OCI-LY1 (cell line): Measurements from ENCODE around the gene RPL7A.
A peak's percentile ranks its signal among the peaks of the same experiment; 100 is the strongest.
"Not testable (repeated sequence)": the region's sequence is repeated elsewhere in the genome, so short reads cannot be mapped to it uniquely, and the experiment has no call there.

Experiments used
- H2AFZ ChIP-seq: fragments of 200-600 bp; sonication (generic), shearing (Covaris generic); 2 replicates; pipeline ENCODE4 v1.6.0; 2014; ENCODE audit warnings: antibody characterized with exemption, mild to moderate bottlenecking, low read length
- H3F3A ChIP-seq: fragments of 200-600 bp; sonication (generic), shearing (Covaris generic); 2 replicates; pipeline ENCODE4 v1.6.0; 2014; ENCODE audit warnings: mild to moderate bottlenecking, antibody characterized with exemption, low read length, moderate library complexity; ENCODE audit not compliant: insufficient read depth
- H3K27ac ChIP-seq: fragments of 200-600 bp; sonication (generic); 2 replicates; pipeline ENCODE4 v1.5.1; 2014; ENCODE audit warnings: low read length, mixed run types, mild to moderate bottlenecking, low read depth; ENCODE audit not compliant: poor library complexity, severe bottlenecking
- H3K27me3 ChIP-seq: fragments of 200-600 bp; sonication (generic); 2 replicates; pipeline ENCODE4 v1.6.0; 2014; ENCODE audit warnings: antibody characterized with exemption, mild to moderate bottlenecking, low read length, moderate library complexity; ENCODE audit not compliant: insufficient read depth
- H3K36me3 ChIP-seq: fragments of 200-600 bp; sonication (generic); 2 replicates; pipeline ENCODE4 v1.6.1; 2014; ENCODE audit warnings: mild to moderate bottlenecking, antibody characterized with exemption, low read length, moderate library complexity, mixed read lengths; ENCODE audit not compliant: insufficient read depth
- H3K4me1 ChIP-seq: fragments of 200-600 bp; sonication (generic); 2 replicates; pipeline ENCODE4 v1.5.1; 2014; ENCODE audit warnings: mild to moderate bottlenecking, low read length, moderate library complexity; ENCODE audit not compliant: insufficient read depth, severe bottlenecking
- H3K4me2 ChIP-seq: fragments of 200-600 bp; sonication (generic), shearing (Covaris generic); 2 replicates; pipeline ENCODE4 v1.6.1; 2014; ENCODE audit warnings: low read length
- H3K4me3 ChIP-seq: fragments of 200-600 bp; sonication (generic); 2 replicates; pipeline ENCODE4 v1.5.1; 2014; ENCODE audit warnings: low read length, low read depth, mild to moderate bottlenecking, mixed read lengths; ENCODE audit not compliant: poor library complexity, severe bottlenecking
- H3K79me2 ChIP-seq: fragments of 200-600 bp; shearing (Covaris generic); 2 replicates; pipeline ENCODE4 v1.6.1; 2016; ENCODE audit warnings: mixed run types, low read length, mixed read lengths; ENCODE audit not compliant: insufficient read depth
- H3K9ac ChIP-seq: fragments of 200-600 bp; sonication (generic), shearing (Covaris generic); 2 replicates; pipeline ENCODE4 v1.6.1; 2014; ENCODE audit warnings: mild to moderate bottlenecking, low read length, mixed read lengths
- H3K9me2 ChIP-seq: fragments of 200-600 bp; sonication (generic), shearing (Covaris generic); 2 replicates; pipeline ENCODE4 v1.6.1; 2014; ENCODE audit warnings: low read depth, mild to moderate bottlenecking, low read length, mixed read lengths
- H3K9me3 ChIP-seq: fragments of 200-600 bp; shearing (Covaris generic); 2 replicates; pipeline ENCODE4 v1.6.1; 2014; ENCODE audit warnings: low read length, mixed read lengths
- H4K20me1 ChIP-seq: fragments of 200-600 bp; sonication (generic), shearing (Covaris generic); 2 replicates; pipeline ENCODE4 v1.6.0; 2016; ENCODE audit warnings: mild to moderate bottlenecking, low read length; ENCODE audit not compliant: insufficient read depth
- EZH2 ChIP-seq: fragments of 200-600 bp; sonication (generic), shearing (Covaris generic); IDR thresholded peaks from 2 replicates; pipeline ENCODE4 v1.8.0; 2017; ENCODE audit warnings: borderline replicate concordance, mixed run types, mild to moderate bottlenecking, antibody characterized with exemption, low read length, moderate library complexity, mixed read lengths
- TF ChIP-seq, protein P1 (sequence below): fragments of 200-600 bp; sonication (generic), shearing (Covaris generic); IDR thresholded peaks from 2 replicates; pipeline ENCODE4 v1.5.1; 2017; ENCODE audit warnings: mild to moderate bottlenecking, antibody characterized with exemption, low read length, moderate library complexity, mixed read lengths

The RPL7A gene

DNA sequence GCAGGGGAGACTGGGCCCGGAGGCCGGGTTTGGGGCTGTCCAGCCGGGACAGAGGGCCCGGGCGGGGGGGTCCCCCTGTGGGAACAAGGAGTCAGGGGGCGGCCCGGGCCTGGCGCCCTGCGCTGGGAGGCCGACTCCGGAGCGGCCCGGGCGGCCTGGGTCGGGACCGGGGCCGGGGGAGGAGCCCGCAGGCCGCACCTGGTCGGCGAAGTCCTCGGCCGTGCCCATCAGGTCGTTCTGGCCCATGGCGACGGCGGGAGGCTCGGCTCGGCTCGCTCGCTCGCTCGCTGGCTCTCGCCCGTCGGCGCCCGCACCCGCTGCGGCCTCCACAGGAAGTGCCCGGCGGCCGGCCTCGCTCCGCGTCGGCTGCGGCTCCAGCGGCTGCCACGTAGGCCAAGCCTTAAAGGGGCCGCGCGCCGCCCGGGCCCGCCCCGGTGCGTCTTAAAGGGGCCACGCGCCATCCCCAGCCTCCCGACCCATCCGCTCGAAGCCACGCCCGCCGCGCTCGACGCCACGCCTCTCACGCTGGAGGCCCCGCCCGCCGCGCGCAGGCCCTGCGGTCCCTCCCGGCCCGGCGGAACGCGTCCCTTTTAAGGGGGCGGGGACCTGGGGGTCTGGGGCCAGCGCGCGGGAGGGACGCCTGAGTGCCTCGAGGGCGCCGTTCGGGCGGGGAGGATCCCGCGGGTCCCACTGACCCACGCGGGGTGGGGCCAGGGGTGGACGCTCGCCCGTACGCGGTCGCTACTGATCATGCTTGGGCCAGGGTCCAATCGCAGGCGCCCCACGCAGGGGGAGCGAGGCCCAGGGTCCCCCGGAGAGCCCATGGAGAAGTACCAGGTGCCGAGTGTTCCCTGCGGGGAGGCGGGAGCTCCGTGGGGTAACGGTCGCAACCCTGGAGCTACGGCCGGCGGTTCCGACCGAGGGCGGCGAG, 28.0 kb downstream of the RPL7A start, which contains the start of the genes STKLD1 and SURF4:
Gene STKLD1 (plus strand): TSS at position 643 of the 931 bp plus-strand sequence. CDS start 108 bp downstream, at position 751.
Gene SURF4 (minus strand): TSS at position 337 of the 931 bp plus-strand sequence. CDS start 91 bp downstream, at position 246.
- H3F3A ChIP-seq, result no peaks in the 10 kb centered on the region
- no peaks in the 10 kb centered on the region; the same call in 1 of the 2 replicates for H3K27me3 ChIP-seq
- H3K9ac ChIP-seq, result peak within 1 kb of the TSS; percentile 75
- peak within 1 kb of the TSS; percentile 93 for H3K4me2 ChIP-seq
- H3K36me3 ChIP-seq, result peaks cover 5% of the 10 kb centered on the region; the same call in 1 of the 2 replicates
- H3K27ac ChIP-seq, result peak within 1 kb of the TSS; percentile 26
- H3K4me1 ChIP-seq, result peaks cover 35% of the 10 kb centered on the region
- H2AFZ ChIP-seq, result no peak within 1 kb of the TSS
- no peaks in the 10 kb centered on the region for H3K9me3 ChIP-seq
- peak within 1 kb of the TSS; percentile 73 for H3K4me3 ChIP-seq
- H3K9me2 ChIP-seq, result no peaks in the 10 kb centered on the region
- TF ChIP-seq, protein P1, sequence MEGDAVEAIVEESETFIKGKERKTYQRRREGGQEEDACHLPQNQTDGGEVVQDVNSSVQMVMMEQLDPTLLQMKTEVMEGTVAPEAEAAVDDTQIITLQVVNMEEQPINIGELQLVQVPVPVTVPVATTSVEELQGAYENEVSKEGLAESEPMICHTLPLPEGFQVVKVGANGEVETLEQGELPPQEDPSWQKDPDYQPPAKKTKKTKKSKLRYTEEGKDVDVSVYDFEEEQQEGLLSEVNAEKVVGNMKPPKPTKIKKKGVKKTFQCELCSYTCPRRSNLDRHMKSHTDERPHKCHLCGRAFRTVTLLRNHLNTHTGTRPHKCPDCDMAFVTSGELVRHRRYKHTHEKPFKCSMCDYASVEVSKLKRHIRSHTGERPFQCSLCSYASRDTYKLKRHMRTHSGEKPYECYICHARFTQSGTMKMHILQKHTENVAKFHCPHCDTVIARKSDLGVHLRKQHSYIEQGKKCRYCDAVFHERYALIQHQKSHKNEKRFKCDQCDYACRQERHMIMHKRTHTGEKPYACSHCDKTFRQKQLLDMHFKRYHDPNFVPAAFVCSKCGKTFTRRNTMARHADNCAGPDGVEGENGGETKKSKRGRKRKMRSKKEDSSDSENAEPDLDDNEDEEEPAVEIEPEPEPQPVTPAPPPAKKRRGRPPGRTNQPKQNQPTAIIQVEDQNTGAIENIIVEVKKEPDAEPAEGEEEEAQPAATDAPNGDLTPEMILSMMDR, result no peak
- no peak for TF ChIP-seq EZH2
- H3K79me2 ChIP-seq, result peaks cover 24% of the 10 kb centered on the region
- no peaks in the 10 kb centered on the region for H4K20me1 ChIP-seq

DNA sequence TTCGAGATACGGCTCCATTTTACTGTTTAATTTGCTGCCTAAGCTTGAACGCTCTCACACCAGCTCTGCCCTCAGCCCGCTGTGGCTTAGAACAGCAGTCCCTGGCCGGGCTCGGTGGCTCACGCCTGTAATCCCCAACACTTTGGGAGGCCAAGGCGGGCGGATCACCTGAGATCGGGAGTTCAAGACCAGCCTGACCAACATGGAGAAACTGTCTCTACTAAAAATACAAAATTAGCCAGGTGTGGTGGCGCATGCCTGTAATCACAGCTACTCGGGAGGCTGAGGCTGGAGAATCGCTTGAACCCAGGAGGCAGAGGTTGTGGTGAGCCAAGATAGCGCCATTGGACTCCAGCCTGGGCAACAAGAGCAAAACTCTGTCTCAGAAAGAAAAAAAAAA, 29.3 kb downstream of the RPL7A start:
- H3K79me2 ChIP-seq, result peaks cover 15% of the 10 kb centered on the region
- H3K27me3 ChIP-seq, H2AFZ ChIP-seq, H3K9ac ChIP-seq, H3K4me2 ChIP-seq, H3K36me3 ChIP-seq, H3K9me2 ChIP-seq, H3F3A ChIP-seq, H4K20me1 ChIP-seq, H3K4me3 ChIP-seq, H3K27ac ChIP-seq, H3K9me3 ChIP-seq: not testable (repeated sequence)
- peaks cover 22% of the 10 kb centered on the region for H3K4me1 ChIP-seq

DNA sequence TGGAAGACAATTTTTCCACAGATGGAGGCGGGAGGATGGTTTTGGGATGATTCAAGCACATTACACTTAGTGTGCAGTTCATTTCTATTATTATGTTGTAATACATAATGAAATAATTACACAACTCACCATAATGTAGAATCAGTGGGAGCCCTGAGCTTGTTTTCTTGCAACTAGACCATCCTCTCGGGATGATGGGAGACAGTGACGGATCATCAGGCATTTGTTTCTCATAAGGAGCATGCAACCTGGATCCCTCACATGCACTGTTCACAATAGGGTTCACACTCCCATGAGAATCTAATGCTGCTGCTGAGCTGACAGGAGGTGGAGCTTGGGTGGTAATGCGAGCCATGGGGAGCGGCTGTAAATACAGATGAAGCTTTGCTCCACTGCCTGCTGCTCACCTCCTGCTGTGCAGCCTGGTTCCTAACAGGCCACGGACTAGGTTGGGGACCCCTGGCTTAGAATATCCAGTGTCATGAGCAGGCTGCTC, 29.8 kb downstream of the RPL7A start:
- Histone ChIP-seq H4K20me1 (no peaks in the 10 kb centered on the region), H3K27me3 (no peaks in the 10 kb centered on the region; the same call in 1 of the 2 replicates), H3K27ac (no peak overlapping the region), H3K9me2 (no peaks in the 10 kb centered on the region), H2AFZ (no peak overlapping the region), H3K9me3 (no peaks in the 10 kb centered on the region), H3K9ac (no peak overlapping the region), H3K4me3 (no peak overlapping the region), H3K36me3 (peaks cover 5% of the 10 kb centered on the region; the same call in 1 of the 2 replicates), H3F3A (no peaks in the 10 kb centered on the region), H3K4me1 (peaks cover 17% of the 10 kb centered on the region), H3K4me2 (no peak overlapping the region), H3K79me2 (peaks cover 15% of the 10 kb centered on the region)
- no peak for TF ChIP-seq EZH2

DNA sequence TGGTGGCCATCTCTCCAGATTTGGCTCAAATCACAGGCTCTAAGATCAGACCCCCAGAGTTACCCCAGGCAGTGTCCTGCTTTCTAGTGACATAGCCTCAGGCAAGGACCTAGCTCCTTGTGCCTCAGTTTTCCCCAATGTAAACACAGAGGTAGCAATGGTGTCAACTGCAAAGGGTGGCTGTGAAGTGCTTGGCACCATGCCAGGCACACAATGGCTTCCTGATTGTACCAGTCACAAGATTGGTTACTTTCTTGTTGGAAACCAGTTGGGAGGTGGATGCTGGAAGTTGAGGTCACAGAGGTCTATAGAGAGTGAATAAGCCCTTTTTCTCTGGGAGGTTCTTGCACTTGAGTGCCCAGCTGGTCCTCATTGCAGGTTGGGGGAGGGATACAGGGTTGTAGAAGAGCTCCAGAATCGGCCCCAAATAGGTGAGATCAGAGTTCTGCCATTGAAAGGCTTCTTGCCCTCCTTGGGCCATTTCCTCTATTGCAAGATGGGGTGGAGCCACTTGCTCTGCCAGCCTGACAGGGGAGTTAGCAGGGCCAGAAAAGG, 30.5 kb downstream of the RPL7A start:
- Histone ChIP-seq H3F3A (no peaks in the 10 kb centered on the region), H3K4me2 (no peak overlapping the region), H2AFZ (no peak overlapping the region), H4K20me1 (no peaks in the 10 kb centered on the region), H3K9me2 (no peaks in the 10 kb centered on the region), H3K27ac (no peak overlapping the region), H3K27me3 (no peaks in the 10 kb centered on the region; the same call in 1 of the 2 replicates), H3K4me1 (peaks cover 14% of the 10 kb centered on the region), H3K9ac (no peak overlapping the region), H3K9me3 (no peaks in the 10 kb centered on the region), H3K36me3 (no peaks in the 10 kb centered on the region), H3K4me3 (no peak overlapping the region), H3K79me2 (peaks cover 15% of the 10 kb centered on the region)
- TF ChIP-seq EZH2, result no peak
- TF ChIP-seq, protein P1, result no peak
